Naive B cell (primary cell): Measurements from ENCODE around the gene STPG3. TPM values are rescaled to one million over a fixed set of nuclear protein-coding genes. Genes with fewer than 3 reads are reported as not detected.

Experiments used
- ATAC-seq, 2 donors: fragments of 150-1000 bp; cut with Tn5 transposase; 2 replicates each; pipeline ENCODE4 v1.10.0; 2021; ENCODE audit warnings: low read depth in 2 of 2, mild to moderate bottlenecking in 2 of 2, moderate library complexity in 2 of 2
- DNase-seq: peaks from one replicate; pipeline ENCODE4 v3.0.0; 2022
- H3K27ac Mint-ChIP-seq, 6 donors: one replicate each; pipeline ENCODE4 v1.8.0; 2020 to 2022; ENCODE audit warnings: mild to moderate bottlenecking in 6 of 6, mixed read lengths in 6 of 6, moderate library complexity in 5 of 6, inconsistent platforms in 2 of 6
- H3K27me3 Mint-ChIP-seq, 3 donors: one replicate each; pipeline ENCODE4 v1.8.0; 2021 to 2022; ENCODE audit warnings: mixed read lengths in 3 of 3, mild to moderate bottlenecking in 1 of 3
- H3K36me3 Mint-ChIP-seq, 2 donors: one replicate each; pipeline ENCODE4 v1.8.0; 2020 to 2022; ENCODE audit warnings: mixed read lengths in 2 of 2, inconsistent platforms in 1 of 2, mild to moderate bottlenecking in 1 of 2
- H3K4me1 Mint-ChIP-seq, 3 donors: one replicate each; pipeline ENCODE4 v1.8.0; 2020 to 2022; ENCODE audit warnings: mixed read lengths in 3 of 3, inconsistent platforms in 1 of 3, mild to moderate bottlenecking in 1 of 3, moderate library complexity in 1 of 3
- H3K4me3 Mint-ChIP-seq, 8 donors: one replicate each; pipeline ENCODE4 v1.8.0; 2020 to 2022; ENCODE audit warnings: mild to moderate bottlenecking in 8 of 8, mixed read lengths in 8 of 8, moderate library complexity in 8 of 8, inconsistent platforms in 2 of 8
- H3K9me3 Mint-ChIP-seq, 7 donors: one replicate each; pipeline ENCODE4 v1.8.0; 2020 to 2022; ENCODE audit warnings: mixed read lengths in 7 of 7, mild to moderate bottlenecking in 5 of 7, inconsistent platforms in 2 of 7, moderate library complexity in 1 of 7
- polyA plus RNA-seq, 6 donors: library from polyadenylated mRNA; unstranded; fragments of 300-500 nt; fragmentation: Illumina TruSeq; gene quantifications; one replicate each; pipeline ENCODE4 v1.2.3, GENCODE V29; 2021; ENCODE audit warnings: low read depth in 6 of 6

STPG3 gene
- polyA plus RNA-seq, 6 donors from 2014 or later: not detected

GRCh38 chr9:137273611-137274320, 22.7 kb downstream of the STPG3 start:
- peaks cover 36 to 50% (median 39%) of the 10 kb centered on the region in 3 donors for H3K4me1 Mint-ChIP-seq
- peaks cover 2 to 3% of the 10 kb centered on the region in 2 donors for H3K36me3 Mint-ChIP-seq
- ATAC-seq (no peak), DNase-seq (no peak)
- peak overlapping the region in 1 of 6 donors; percentile 85 for H3K27ac Mint-ChIP-seq
- no peaks in the 10 kb centered on the region for H3K27me3 Mint-ChIP-seq
- H3K4me3 Mint-ChIP-seq: peak overlapping the region in 2 of 8 donors; percentile 58 to 85
- H3K9me3 Mint-ChIP-seq: no peaks in the 10 kb centered on the region

- DNase-seq: no peak
- Mint-ChIP-seq H3K27me3 (no peaks in the 10 kb centered on the region), H3K36me3 (no peaks in the 10 kb centered on the region), H3K27ac (peak overlapping the region in 4 of 6 donors; percentile 22 to 94 (median 86)), H3K4me1 (peaks cover 27 to 42% (median 32%) of the 10 kb centered on the region in 3 donors), H3K9me3 (no peaks in the 10 kb centered on the region), H3K4me3 (peak overlapping the region in 6 of 8 donors; percentile 37 to 90 (median 66))
- no peak for ATAC-seq
Observed at GRCh38 chr9:137275203-137275587, 24.1 kb downstream of the STPG3 start.

- Mint-ChIP-seq H3K27ac (peak overlapping the region in 3 of 6 donors; percentile 38 to 94 (median 85)), H3K9me3 (no peaks in the 10 kb centered on the region), H3K27me3 (no peaks in the 10 kb centered on the region), H3K36me3 (no peaks in the 10 kb centered on the region), H3K4me3 (peak overlapping the region; percentile 45 to 90 (median 68)), H3K4me1 (peaks cover 28 to 42% (median 32%) of the 10 kb centered on the region in 3 donors)
- DNase-seq (no peak), ATAC-seq (no peak)
Observed at GRCh38 chr9:137275588-137276472, 24.7 kb downstream of the STPG3 start.

GRCh38 chr9:137276473-137277328, 25.6 kb downstream of the STPG3 start:
- Mint-ChIP-seq H3K27me3 (no peaks in the 10 kb centered on the region), H3K4me1 (peaks cover 28 to 37% (median 30%) of the 10 kb centered on the region in 3 donors), H3K27ac (peak overlapping the region in 5 of 6 donors; percentile 89 to 96 (median 90)), H3K4me3 (peak overlapping the region; percentile 87 to 95 (median 90)), H3K36me3 (no peaks in the 10 kb centered on the region), H3K9me3 (no peaks in the 10 kb centered on the region)
- ATAC-seq: peak in 1 of 2 donors; percentile 14
- no peak for DNase-seq

GRCh38 chr9:137277329-137278041, 26.4 kb downstream of the STPG3 start, which contains the start of gene TOR4A:
TOR4A (plus strand) TSS chr9:137277726; CDS start chr9:137278690, 964 bp downstream.
- Mint-ChIP-seq H3K27ac (peak within 1 kb of the TSS; percentile 54 to 97 (median 91)), H3K4me3 (peak within 1 kb of the TSS; percentile 87 to 95 (median 90)), H3K36me3 (no peaks in the 10 kb centered on the region), H3K4me1 (peaks cover 30 to 44% (median 38%) of the 10 kb centered on the region in 3 donors), H3K27me3 (no peaks in the 10 kb centered on the region), H3K9me3 (no peaks in the 10 kb centered on the region)
- peak; percentile 50 for ATAC-seq
- peak; percentile 47 for DNase-seq

- no peaks in the 10 kb centered on the region for H3K9me3 Mint-ChIP-seq
- H3K27ac Mint-ChIP-seq: peak overlapping the region in 5 of 6 donors; percentile 85 to 97 (median 90)
- ATAC-seq (peak; percentile 26 to 29), DNase-seq (no peak)
- no peaks in the 10 kb centered on the region for H3K36me3 Mint-ChIP-seq
- H3K27me3 Mint-ChIP-seq: no peaks in the 10 kb centered on the region
- peaks cover 32 to 48% (median 45%) of the 10 kb centered on the region in 3 donors for H3K4me1 Mint-ChIP-seq
- H3K4me3 Mint-ChIP-seq: peak overlapping the region; percentile 87 to 95 (median 90)
Observed at GRCh38 chr9:137278061-137278701, 27.1 kb downstream of the STPG3 start.

- DNase-seq (no peak), ATAC-seq (no peak)
- Mint-ChIP-seq H3K9me3 (no peaks in the 10 kb centered on the region), H3K27me3 (no peaks in the 10 kb centered on the region), H3K27ac (no peak overlapping the region), H3K4me3 (peak overlapping the region in 1 of 8 donors; percentile 44), H3K4me1 (peaks cover 32 to 48% (median 47%) of the 10 kb centered on the region in 3 donors), H3K36me3 (no peaks in the 10 kb centered on the region)
Observed at GRCh38 chr9:137278721-137279711, 27.9 kb downstream of the STPG3 start.

- H3K27me3 Mint-ChIP-seq: no peaks in the 10 kb centered on the region
- DNase-seq (no peak), ATAC-seq (no peak)
- H3K36me3 Mint-ChIP-seq: no peaks in the 10 kb centered on the region
- H3K4me1 Mint-ChIP-seq: peaks cover 26 to 40% (median 39%) of the 10 kb centered on the region in 3 donors
- peak overlapping the region in 7 of 8 donors; percentile 12 to 72 (median 41) for H3K4me3 Mint-ChIP-seq
- H3K9me3 Mint-ChIP-seq: no peaks in the 10 kb centered on the region
- no peak overlapping the region for H3K27ac Mint-ChIP-seq
Observed at GRCh38 chr9:137279741-137280473, 28.8 kb downstream of the STPG3 start.

GRCh38 chr9:137280474-137281344, 29.6 kb downstream of the STPG3 start:
- ATAC-seq (peak; percentile 34 to 48), DNase-seq (no peak)

More at GRCh38 chr9:137280474-137281344, 29.6 kb downstream of the STPG3 start:
- Mint-ChIP-seq H3K27ac (no peak overlapping the region), H3K9me3 (no peaks in the 10 kb centered on the region), H3K27me3 (no peaks in the 10 kb centered on the region), H3K4me3 (peak overlapping the region in 4 of 8 donors; percentile 20 to 66 (median 46)), H3K36me3 (no peaks in the 10 kb centered on the region), H3K4me1 (peaks cover 18 to 33% (median 31%) of the 10 kb centered on the region in 3 donors)
